ENCODE results near the gene AOC3.
"Not testable (repeated sequence)": the region's sequence is repeated elsewhere in the genome, so short reads cannot be mapped to it uniquely, and the experiment has no call there.

The AOC3 gene

GRCh38 chr17:42849451-42850181, 1.4 kb upstream of the AOC3 start:
- ChIA-PET POLR2A (no interaction called here), CTCF (no interaction called here)
- TF ChIP-seq ZNF384 (IDR thresholded peaks at IDR 0.05): no peak
- no peak for TF ChIP-seq NFRKB (IDR thresholded peaks at IDR 0.05)
- no peak for TF ChIP-seq ARNT (IDR thresholded peaks at IDR 0.05)
- DNase-seq (ENCODE audit: extremely low spot score): no peak

- POLR2A ChIA-PET: interaction anchor here (0.7 kb wide), 1 partner anchor 146 kb away, joined by 4 read pairs; the partner anchor contains the start of gene RPL27
These were observed 607 bp downstream of the AOC3 start for GRCh38 chr17:42851371-42852240.

GRCh38 chr17:42852351-42852750, 1.4 kb downstream of the AOC3 start:
- no peak for TF ChIP-seq ELF4 (IDR thresholded peaks at IDR 0.05)
- CTCF ChIA-PET: no interaction called here
- DNase-seq (ENCODE audit: extremely low spot score): no peak
- POLR2A ChIA-PET: no interaction called here

More at GRCh38 chr17:42851371-42852240, 607 bp downstream of the AOC3 start:
- DNase-seq (ENCODE audit: extremely low spot score); CTCF ChIA-PET: not testable (repeated sequence)

- POLR2A ChIA-PET: interaction anchor here (0.8 kb wide), 1 partner anchor 19 kb away, joined by 3 read pairs; no protein-coding TSS in a partner anchor
- CTCF ChIA-PET: no interaction called here
- DNase-seq (ENCODE audit: extremely low spot score): no peak
- TF ChIP-seq FOXK2 (IDR thresholded peaks at IDR 0.05) (no peak), FOXA1 (IDR thresholded peaks at IDR 0.05) (no peak), L3MBTL2 (conservative IDR thresholded peaks at IDR 0.05) (no peak), PKNOX1 (IDR thresholded peaks at IDR 0.05) (no peak), NFRKB (IDR thresholded peaks at IDR 0.05) (no peak), LEF1 (IDR thresholded peaks at IDR 0.05; ENCODE audit: borderline replicate concordance) (no peak)
These were observed 2.0 kb downstream of the AOC3 start for GRCh38 chr17:42853004-42853403.

- DNase-seq (ENCODE audit: extremely low spot score): no peak
- ChIA-PET CTCF (no interaction called here), POLR2A (interaction anchor here (0.8 kb wide), 1 partner anchor 20 kb away, joined by 3 read pairs; no protein-coding TSS in a partner anchor)
- TF ChIP-seq PKNOX1 (IDR thresholded peaks at IDR 0.05) (no peak), BHLHE40 (IDR thresholded peaks at IDR 0.05; ENCODE audit: borderline replicate concordance) (no peak)
These were observed 2.6 kb downstream of the AOC3 start for GRCh38 chr17:42853597-42853967.

- TF ChIP-seq SP1 (IDR thresholded peaks at IDR 0.05): no peak
- CTCF ChIA-PET: no interaction called here
- POLR2A ChIA-PET: interaction anchor here (1.2 kb wide), 1 partner anchor 9 kb away, joined by 3 read pairs; no protein-coding TSS in a partner anchor
- no peak for DNase-seq (ENCODE audit: extremely low spot score)
These were observed 3.2 kb downstream of the AOC3 start for GRCh38 chr17:42853968-42854790.

GRCh38 chr17:42855048-42855596, 4.1 kb downstream of the AOC3 start:
- ChIA-PET POLR2A (interaction anchor here (1.2 kb wide), 1 partner anchor 10 kb away, joined by 3 read pairs; no protein-coding TSS in a partner anchor), CTCF (no interaction called here)
- no peak for DNase-seq (ENCODE audit: extremely low spot score)
- TF ChIP-seq FOXK2 (IDR thresholded peaks at IDR 0.05): no peak
- TF ChIP-seq ELF4 (IDR thresholded peaks at IDR 0.05): no peak
- no peak for TF ChIP-seq SP1 (IDR thresholded peaks at IDR 0.05)

- POLR2A ChIA-PET; CTCF ChIA-PET; DNase-seq (ENCODE audit: extremely low spot score): not testable (repeated sequence)
These were observed 5.1 kb downstream of the AOC3 start for GRCh38 chr17:42856093-42856492.

GRCh38 chr17:42856516-42856915, 5.5 kb downstream of the AOC3 start:
- CTCF ChIA-PET; DNase-seq (ENCODE audit: extremely low spot score): not testable (repeated sequence)
- POLR2A ChIA-PET: interaction anchor here (1.1 kb wide), 1 partner anchor 141 kb away, joined by 3 read pairs; the partner anchor contains the start of gene RPL27
